Right atrium auricular region (tissue), 2 donors: Measurements from ENCODE around the gene RERE. TPM values are rescaled to one million over a fixed set of nuclear protein-coding genes. Genes with fewer than 3 reads are reported as not detected.

Experiments
- DNase-seq: peaks from one replicate; pipeline ENCODE4 v3.0.0-alpha.2; 2019; ENCODE audit warnings: low spot score
- H3K27ac ChIP-seq, 2 donors: fragments of 200-600 bp; sonication (generic); 1 replicate in 1 of 2; 2 replicates in 1 of 2; pipeline ENCODE4 v1.5.1; 2016 to 2019
- H3K27me3 ChIP-seq, 2 donors: fragments of 200-600 bp; sonication (generic); one replicate each; pipeline versions ENCODE4 v1.5.1 to v1.6.0; 2017 to 2019
- H3K36me3 ChIP-seq: fragments of 200-600 bp; sonication (generic); one replicate; pipeline ENCODE4 v1.5.1; 2016
- H3K4me1 ChIP-seq, 2 donors: fragments of 200-600 bp; sonication (generic); one replicate each; pipeline versions ENCODE4 v1.5.1 to v1.6.0; 2017 to 2019
- H3K4me3 ChIP-seq, 2 donors: fragments of 200-600 bp; sonication (generic); 1 replicate in 1 of 2; 2 replicates in 1 of 2; pipeline ENCODE4 v1.5.1; 2017 to 2019; ENCODE audit warnings: mild to moderate bottlenecking in 1 of 2, moderate library complexity in 1 of 2
- H3K9me3 ChIP-seq, 2 donors: fragments of 200-600 bp; sonication (generic); one replicate each; pipeline ENCODE4 v1.5.1; 2019
- CTCF ChIP-seq, 2 donors: fragments of 200-600 bp; sonication (generic); IDR thresholded peaks; one replicate each; pipeline ENCODE4 v1.5.1; 2019; ENCODE audit warnings: antibody characterized with exemption in 2 of 2
- total RNA-seq, 2 donors: library from RNA; depleted of rRNA; stranded (reverse); fragments of >200 nt; gene quantifications; one replicate each; pipeline ENCODE4 v1.1.0, GENCODE V29; 2016

The RERE gene
- total RNA-seq, 2 donors from 2014 or later = 99.8 to 125 TPM

- H3K9me3 ChIP-seq = no peaks in the 10 kb centered on the region
- H3K36me3 ChIP-seq = no peaks in the 10 kb centered on the region
- TF ChIP-seq CTCF (IDR thresholded peaks at IDR 0.05) = no peak
- H3K27me3 ChIP-seq = no peaks in the 10 kb centered on the region
- no peaks in the 10 kb centered on the region for H3K4me1 ChIP-seq
- H3K4me3 ChIP-seq = no peak overlapping the region
- DNase-seq = no peak
- no peak overlapping the region for H3K27ac ChIP-seq
These were observed 35.3 kb downstream of the RERE start for GRCh38 chr1:8782001-8782620.

- H3K9me3 ChIP-seq = no peaks in the 10 kb centered on the region
- no peak overlapping the region for H3K4me3 ChIP-seq
- DNase-seq = no peak
- no peak overlapping the region for H3K27ac ChIP-seq
- H3K36me3 ChIP-seq = no peaks in the 10 kb centered on the region
- H3K27me3 ChIP-seq = no peaks in the 10 kb centered on the region
- H3K4me1 ChIP-seq = no peaks in the 10 kb centered on the region
- TF ChIP-seq CTCF (IDR thresholded peaks at IDR 0.05) = no peak
These were observed 37.0 kb downstream of the RERE start for GRCh38 chr1:8780405-8780804.

- H3K27ac ChIP-seq = no peak overlapping the region
- no peaks in the 10 kb centered on the region for H3K9me3 ChIP-seq
- H3K4me3 ChIP-seq = no peak overlapping the region
- no peak for TF ChIP-seq CTCF (IDR thresholded peaks at IDR 0.05)
- no peaks in the 10 kb centered on the region for H3K4me1 ChIP-seq
- no peaks in the 10 kb centered on the region for H3K36me3 ChIP-seq
- H3K27me3 ChIP-seq = no peaks in the 10 kb centered on the region
- DNase-seq = no peak
These were observed 39.6 kb downstream of the RERE start for GRCh38 chr1:8777867-8778266.

- Histone ChIP-seq H3K4me1 (no peaks in the 10 kb centered on the region), H3K4me3 (no peak overlapping the region), H3K27me3 (no peaks in the 10 kb centered on the region), H3K9me3 (no peaks in the 10 kb centered on the region), H3K27ac (no peak overlapping the region), H3K36me3 (no peaks in the 10 kb centered on the region)
- DNase-seq = no peak
- no peak for TF ChIP-seq CTCF (IDR thresholded peaks at IDR 0.05)
These were observed 41.3 kb downstream of the RERE start for GRCh38 chr1:8776104-8776503.

- no peak overlapping the region for H3K4me3 ChIP-seq
- peaks cover 0 to 12% of the 10 kb centered on the region in 2 donors for H3K4me1 ChIP-seq
- no peaks in the 10 kb centered on the region for H3K36me3 ChIP-seq
- no peaks in the 10 kb centered on the region for H3K9me3 ChIP-seq
- no peak for TF ChIP-seq CTCF (IDR thresholded peaks at IDR 0.05)
- no peak overlapping the region for H3K27ac ChIP-seq
- H3K27me3 ChIP-seq = no peaks in the 10 kb centered on the region
- DNase-seq = no peak
These were observed 50.4 kb downstream of the RERE start for GRCh38 chr1:8767006-8767405.

- Histone ChIP-seq H3K4me3 (no peak overlapping the region), H3K9me3 (no peaks in the 10 kb centered on the region), H3K27ac (no peak overlapping the region), H3K27me3 (no peaks in the 10 kb centered on the region), H3K4me1 (peaks cover 0 to 12% of the 10 kb centered on the region in 2 donors), H3K36me3 (no peaks in the 10 kb centered on the region)
- no peak for TF ChIP-seq CTCF (IDR thresholded peaks at IDR 0.05)
- no peak for DNase-seq
These were observed 52.2 kb downstream of the RERE start for GRCh38 chr1:8765198-8765597.
